SKM-1 (cell line): ENCODE measurements around the gene AGTR2.
"Not testable (repeated sequence)": the region's sequence is repeated elsewhere in the genome, so short reads cannot be mapped to it uniquely, and the experiment has no call there.

Source experiments
- DNase-seq: peaks from one replicate; lab custom pipeline; 2025; ENCODE audit not compliant: unreplicated experiment; lab: John Stamatoyannopoulos, UW

Gene AGTR2

DNA sequence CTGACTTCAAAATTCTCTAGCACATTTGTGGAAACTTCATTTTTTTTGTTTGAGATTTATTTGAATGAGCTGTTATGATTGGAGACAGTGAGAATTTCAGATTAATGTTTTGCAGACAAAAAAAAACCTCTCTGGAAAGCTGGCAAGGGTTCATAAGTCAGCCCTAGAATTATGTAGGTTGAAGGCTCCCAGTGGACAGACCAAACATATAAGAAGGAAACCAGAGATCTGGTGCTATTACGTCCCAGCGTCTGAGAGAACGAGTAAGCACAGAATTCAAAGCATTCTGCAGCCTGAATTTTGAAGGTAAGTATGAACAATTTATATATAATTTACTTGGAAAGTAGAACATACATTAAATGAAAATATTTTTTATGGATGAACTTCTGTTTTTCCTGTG, at the start of gene AGTR2:
AGTR2 (plus strand) TSS at position 234 of the 400 bp plus-strand sequence. CDS start 1,537 bp downstream, outside the sequence.
- DNase-seq: no peak

GRCh38 chrX:116135277-116135676, 35.3 kb upstream of the AGTR2 start:
- no peak for DNase-seq

DNA sequence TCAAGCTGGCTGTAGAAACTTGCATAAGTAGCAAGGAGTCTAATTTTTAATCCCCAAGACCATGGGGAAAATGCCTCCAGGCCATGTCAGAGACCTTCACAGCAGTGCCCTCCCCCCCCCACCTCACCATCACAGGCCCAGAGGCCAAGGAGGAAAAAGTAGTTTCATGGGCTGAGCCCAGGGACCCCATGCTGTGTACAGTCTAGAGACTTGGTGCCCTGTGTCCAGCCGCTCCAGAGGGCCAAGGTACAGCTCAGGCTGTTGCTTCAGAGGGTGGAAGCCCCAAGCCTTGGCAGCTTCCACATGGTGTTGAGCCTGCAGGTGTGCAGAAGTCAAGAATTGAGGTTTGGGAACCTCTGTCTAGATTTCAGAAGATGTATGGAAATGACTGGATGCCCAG, 29.3 kb upstream of the AGTR2 start:
- not testable (repeated sequence) for DNase-seq

DNA sequence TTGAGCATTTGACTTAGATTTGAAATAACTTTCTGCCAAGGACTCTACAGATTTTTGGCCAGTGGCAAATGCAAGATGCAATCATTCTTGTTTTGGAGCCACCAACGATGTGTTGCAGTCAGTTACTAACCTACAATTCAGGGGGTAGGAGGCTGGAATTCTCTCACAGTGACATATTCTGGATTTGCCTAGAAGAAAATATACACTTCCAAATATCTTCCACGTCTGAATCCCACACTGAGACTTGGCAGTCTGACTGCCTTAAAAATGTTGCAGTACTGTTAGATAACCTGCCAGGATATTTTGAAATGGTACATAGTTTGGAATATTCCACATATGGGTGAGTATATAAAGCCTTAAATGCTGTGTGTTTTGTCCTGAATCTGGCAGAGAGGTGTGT, 27.6 kb upstream of the AGTR2 start:
- DNase-seq: no peak

- DNase-seq: no peak
Observed at GRCh38 chrX:116172976-116173375, 2.4 kb downstream of the AGTR2 start.

- DNase-seq: no peak
Observed at GRCh38 chrX:116181300-116181699, 10.8 kb downstream of the AGTR2 start.

GRCh38 chrX:116185163-116185562, 14.6 kb downstream of the AGTR2 start:
- no peak for DNase-seq

GRCh38 chrX:116194649-116195048, 24.1 kb downstream of the AGTR2 start:
- DNase-seq: no peak

GRCh38 chrX:116198235-116198634, 27.7 kb downstream of the AGTR2 start:
- no peak for DNase-seq

DNA sequence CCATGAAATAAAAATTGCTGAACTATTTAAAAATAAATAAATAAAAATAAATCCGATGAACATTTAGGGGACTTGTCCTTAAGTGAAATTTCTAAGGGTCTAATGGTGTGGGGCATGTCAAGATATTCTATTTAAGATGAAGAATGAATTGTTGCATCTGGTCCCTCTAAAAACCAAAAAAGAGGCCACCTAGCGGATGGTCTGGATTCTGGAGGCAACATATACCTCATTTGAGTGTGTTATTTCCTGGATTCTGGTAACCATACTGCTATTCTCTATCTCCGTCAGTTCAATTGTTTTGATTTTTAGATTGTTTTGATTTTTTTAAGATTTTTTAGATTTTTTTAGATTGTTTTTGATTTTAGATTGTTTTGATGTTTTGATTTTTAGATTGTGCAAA, 28.3 kb downstream of the AGTR2 start:
- DNase-seq: no peak

GRCh38 chrX:116204932-116205331, 34.4 kb downstream of the AGTR2 start:
- no peak for DNase-seq

- DNase-seq: no peak
Observed at GRCh38 chrX:116213262-116213661, 42.7 kb downstream of the AGTR2 start.

DNA sequence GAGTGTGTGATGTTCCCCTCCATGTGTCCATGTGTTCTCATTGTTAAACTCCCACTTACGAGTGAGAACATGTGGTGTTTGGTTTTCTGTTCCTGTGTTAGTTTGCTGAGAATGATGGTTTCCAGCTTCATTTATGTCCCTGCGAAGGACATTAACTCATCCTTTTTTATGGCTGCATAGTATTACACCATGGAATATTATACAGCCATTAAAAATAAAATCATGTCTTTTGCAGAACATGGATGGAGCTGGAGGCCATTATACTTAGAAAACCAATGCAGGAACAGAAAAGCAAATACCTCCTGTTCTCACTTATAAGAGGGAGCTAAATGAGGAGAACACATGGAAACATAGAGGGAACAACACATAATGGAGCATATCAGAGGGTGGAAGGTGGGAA, 46.5 kb downstream of the AGTR2 start:
- DNase-seq: not testable (repeated sequence)
